Neural progenitor cell (in vitro differentiated cells): ENCODE results near the gene ALAD. TPM values are rescaled to one million over a fixed set of nuclear protein-coding genes. Genes with fewer than 3 reads are reported as not detected.
A peak's percentile ranks its signal among the peaks of the same experiment; 100 is the strongest.

Experiments used
- DNase-seq: peaks from one replicate; pipeline ENCODE4 v3.0.0-alpha.2; 2016; ENCODE audit warnings: low spot score
- H2AFZ ChIP-seq: fragments of 200-600 bp; sonication (generic); replicated peaks from 2 replicates; pipeline ENCODE4 v1.6.1; 2016; ENCODE audit warnings: antibody characterized with exemption
- H3F3A ChIP-seq: fragments of 200-600 bp; sonication (generic); 2 replicates; pipeline ENCODE4 v1.6.1; 2016; ENCODE audit warnings: antibody characterized with exemption, low read depth
- H3K27ac ChIP-seq: fragments of 200-600 bp; sonication (generic); 2 replicates; pipeline ENCODE4 v1.5.1; 2016; ENCODE audit warnings: mild to moderate bottlenecking
- H3K27me3 ChIP-seq: fragments of 200-600 bp; sonication (generic); 2 replicates; pipeline ENCODE4 v1.6.1; 2016; ENCODE audit warnings: mild to moderate bottlenecking, moderate library complexity
- H3K36me3 ChIP-seq: fragments of 200-600 bp; sonication (generic); 2 replicates; pipeline ENCODE4 v1.5.1; 2016
- H3K4me1 ChIP-seq: fragments of 200-600 bp; sonication (generic); 2 replicates; pipeline ENCODE4 v1.6.1; 2016; ENCODE audit warnings: mixed run types
- H3K4me2 ChIP-seq: fragments of 200-600 bp; sonication (generic); 2 replicates; pipeline ENCODE4 v1.6.1; 2016
- H3K4me3 ChIP-seq: fragments of 200-600 bp; sonication (generic); 2 replicates; pipeline ENCODE4 v1.5.1; 2016
- H3K79me2 ChIP-seq: fragments of 200-600 bp; sonication (generic); 2 replicates; pipeline ENCODE4 v1.6.1; 2016; ENCODE audit warnings: low read depth
- H3K9ac ChIP-seq: fragments of 200-600 bp; sonication (generic); 2 replicates; pipeline ENCODE4 v1.6.1; 2016
- H3K9me3 ChIP-seq: fragments of 200-600 bp; sonication (generic); 2 replicates; pipeline ENCODE4 v1.5.1; 2016; ENCODE audit warnings: low read depth
- H4K20me1 ChIP-seq: fragments of 200-600 bp; sonication (generic); 2 replicates; pipeline ENCODE4 v1.6.1; 2016; ENCODE audit warnings: low read depth
- H3K27ac Mint-ChIP-seq: 3 replicates; pipeline ENCODE4 v1.8.0; 2021; ENCODE audit warnings: mixed read lengths
- H3K27me3 Mint-ChIP-seq: 2 replicates; pipeline ENCODE4 v1.8.0; 2022; ENCODE audit warnings: low read depth, mild to moderate bottlenecking, inconsistent platforms, moderate library complexity, mixed read lengths; ENCODE audit not compliant: insufficient read depth
- H3K36me3 Mint-ChIP-seq: 3 replicates; pipeline ENCODE4 v1.8.0; 2021; ENCODE audit warnings: mixed read lengths
- H3K4me1 Mint-ChIP-seq: 3 replicates; pipeline ENCODE4 v1.8.0; 2021; ENCODE audit warnings: mixed read lengths
- H3K4me3 Mint-ChIP-seq: 3 replicates; pipeline ENCODE4 v1.8.0; 2021; ENCODE audit warnings: mild to moderate bottlenecking, moderate library complexity, mixed read lengths
- H3K9me3 Mint-ChIP-seq: 3 replicates; pipeline ENCODE4 v1.8.0; 2020; ENCODE audit warnings: mixed read lengths
- CTCF ChIP-seq: fragments of 200-600 bp; sonication (generic); IDR thresholded peaks from 2 replicates; pipeline ENCODE4 v1.5.1; 2017; ENCODE audit warnings: antibody characterized with exemption, mild to moderate bottlenecking
- EZH2 ChIP-seq: fragments of 200-600 bp; sonication (generic); IDR thresholded peaks from 2 replicates; pipeline ENCODE4 v1.6.1; 2017; ENCODE audit warnings: antibody characterized with exemption, mild to moderate bottlenecking, moderate library complexity
- EZH2phosphoT487 ChIP-seq: fragments of 200-600 bp; sonication (generic); IDR thresholded peaks from 2 replicates; pipeline ENCODE4 v1.6.1; 2017; ENCODE audit warnings: antibody characterized with exemption
- total RNA-seq: library from RNA; depleted of rRNA; stranded (reverse); fragments of >200 nt; gene quantifications from 2 replicates; pipeline ENCODE4 v1.2.3, GENCODE V29; 2015; ENCODE audit warnings: low replicate concordance

Gene ALAD
- total RNA-seq, 1 donor from 2014 or later = 17.4 TPM

GRCh38 chr9:113425072-113425471, 24.0 kb upstream of the ALAD start:
- H3K79me2 ChIP-seq = no peaks in the 10 kb centered on the region
- H3K27ac ChIP-seq = no peak overlapping the region
- no peak overlapping the region for H3K4me3 Mint-ChIP-seq
- H3K27me3 ChIP-seq = no peaks in the 10 kb centered on the region
- no peaks in the 10 kb centered on the region for H3F3A ChIP-seq
- peak overlapping the region; percentile 98 for H2AFZ ChIP-seq
- H3K36me3 ChIP-seq = no peaks in the 10 kb centered on the region
- no peak overlapping the region for H3K4me3 ChIP-seq
- H3K4me2 ChIP-seq = peak overlapping the region; percentile 55
- peaks cover 18% of the 10 kb centered on the region for H3K4me1 Mint-ChIP-seq
- TF ChIP-seq EZH2 = no peak
- TF ChIP-seq EZH2phosphoT487 = no peak
- no peak overlapping the region for H3K9ac ChIP-seq
- H3K36me3 Mint-ChIP-seq = no peaks in the 10 kb centered on the region
- H3K27me3 Mint-ChIP-seq = no peaks in the 10 kb centered on the region
- peak; percentile 14 for DNase-seq
- H3K27ac Mint-ChIP-seq = peak overlapping the region; percentile 43
- H4K20me1 ChIP-seq = no peaks in the 10 kb centered on the region
- H3K9me3 Mint-ChIP-seq = no peaks in the 10 kb centered on the region
- no peaks in the 10 kb centered on the region for H3K9me3 ChIP-seq
- peaks cover 8% of the 10 kb centered on the region for H3K4me1 ChIP-seq

GRCh38 chr9:113421726-113422125, 20.6 kb upstream of the ALAD start:
- Histone ChIP-seq H3K9ac (no peak overlapping the region), H3K4me1 (peaks cover 10% of the 10 kb centered on the region), H3K4me2 (no peak overlapping the region), H3K79me2 (no peaks in the 10 kb centered on the region), H4K20me1 (no peaks in the 10 kb centered on the region), H3K27me3 (no peaks in the 10 kb centered on the region), H2AFZ (no peak overlapping the region), H3F3A (no peaks in the 10 kb centered on the region), H3K9me3 (no peaks in the 10 kb centered on the region), H3K4me3 (no peak overlapping the region), H3K36me3 (no peaks in the 10 kb centered on the region), H3K27ac (no peak overlapping the region)
- H3K27ac Mint-ChIP-seq = no peak overlapping the region
- H3K9me3 Mint-ChIP-seq = no peaks in the 10 kb centered on the region
- H3K4me3 Mint-ChIP-seq = no peak overlapping the region
- no peak for DNase-seq
- TF ChIP-seq EZH2 = no peak
- no peak for TF ChIP-seq EZH2phosphoT487
- TF ChIP-seq CTCF = no peak
- peaks cover 18% of the 10 kb centered on the region for H3K4me1 Mint-ChIP-seq
- H3K27me3 Mint-ChIP-seq = no peaks in the 10 kb centered on the region
- H3K36me3 Mint-ChIP-seq = no peaks in the 10 kb centered on the region

GRCh38 chr9:113417370-113417769, 16.3 kb upstream of the ALAD start:
- no peak overlapping the region for H3K27ac ChIP-seq
- Mint-ChIP-seq H3K4me3 (no peak overlapping the region), H3K4me1 (peaks cover 7% of the 10 kb centered on the region), H3K36me3 (no peaks in the 10 kb centered on the region), H3K27ac (no peak overlapping the region), H3K9me3 (no peaks in the 10 kb centered on the region), H3K27me3 (no peaks in the 10 kb centered on the region)
- no peak overlapping the region for H3K4me3 ChIP-seq
- no peak overlapping the region for H3K9ac ChIP-seq
- no peak overlapping the region for H2AFZ ChIP-seq
- no peaks in the 10 kb centered on the region for H3K9me3 ChIP-seq
- H3K36me3 ChIP-seq = no peaks in the 10 kb centered on the region
- no peaks in the 10 kb centered on the region for H3K27me3 ChIP-seq
- TF ChIP-seq EZH2phosphoT487 = no peak
- TF ChIP-seq EZH2 = no peak
- no peaks in the 10 kb centered on the region for H3K79me2 ChIP-seq
- no peak overlapping the region for H3K4me2 ChIP-seq
- peaks cover 5% of the 10 kb centered on the region for H3F3A ChIP-seq
- peaks cover 7% of the 10 kb centered on the region for H3K4me1 ChIP-seq
- no peaks in the 10 kb centered on the region for H4K20me1 ChIP-seq
- DNase-seq = no peak

- Histone ChIP-seq H3K79me2 (no peaks in the 10 kb centered on the region), H3K27ac (no peak overlapping the region), H3K4me1 (peaks cover 11% of the 10 kb centered on the region), H2AFZ (peak overlapping the region; percentile 93), H3K9ac (no peak overlapping the region), H3F3A (peaks cover 5% of the 10 kb centered on the region), H3K9me3 (no peaks in the 10 kb centered on the region), H3K4me3 (no peak overlapping the region), H3K36me3 (no peaks in the 10 kb centered on the region), H4K20me1 (no peaks in the 10 kb centered on the region), H3K4me2 (no peak overlapping the region), H3K27me3 (no peaks in the 10 kb centered on the region)
- H3K4me1 Mint-ChIP-seq = peaks cover 7% of the 10 kb centered on the region
- H3K27me3 Mint-ChIP-seq = no peaks in the 10 kb centered on the region
- no peak overlapping the region for H3K27ac Mint-ChIP-seq
- no peaks in the 10 kb centered on the region for H3K9me3 Mint-ChIP-seq
- H3K36me3 Mint-ChIP-seq = no peaks in the 10 kb centered on the region
- no peak overlapping the region for H3K4me3 Mint-ChIP-seq
- TF ChIP-seq CTCF = no peak
- DNase-seq = no peak
Observed at GRCh38 chr9:113416149-113416721, 15.2 kb upstream of the ALAD start.
